Stimulated activated effector memory CD8-positive, alpha-beta T cell treated with anti-CD3 and anti-CD28 coated beads, Interleukin-12 subunit alpha, Interleukin-12 subunit beta, amount 100 ng/mL, for 72 hours (primary cell): Measurements from ENCODE around the gene CUX1.
A peak's percentile ranks its signal among the peaks of the same experiment; 100 is the strongest.

Experiments used
- ATAC-seq: fragments of 150-1000 bp; cut with Tn5 transposase; 2 replicates; pipeline ENCODE4 v1.10.0; 2021
- DNase-seq, 2 donors: peaks; one replicate each; pipeline ENCODE4 v3.0.0; 2021 to 2022; ENCODE audit warnings: low spot score in 2 of 2
- H3K27ac Mint-ChIP-seq: one replicate; pipeline ENCODE4 v1.8.0; 2022; ENCODE audit warnings: mild to moderate bottlenecking, mixed read lengths
- H3K36me3 Mint-ChIP-seq: one replicate; pipeline ENCODE4 v1.8.0; 2022; ENCODE audit warnings: mild to moderate bottlenecking, mixed read lengths
- H3K4me1 Mint-ChIP-seq: one replicate; pipeline ENCODE4 v1.8.0; 2022; ENCODE audit warnings: mixed read lengths
- H3K4me3 Mint-ChIP-seq: one replicate; pipeline ENCODE4 v1.8.0; 2022; ENCODE audit warnings: mild to moderate bottlenecking, mixed read lengths
- H3K9me3 Mint-ChIP-seq: one replicate; pipeline ENCODE4 v1.8.0; 2022; ENCODE audit warnings: mixed read lengths

Gene CUX1, protein sequence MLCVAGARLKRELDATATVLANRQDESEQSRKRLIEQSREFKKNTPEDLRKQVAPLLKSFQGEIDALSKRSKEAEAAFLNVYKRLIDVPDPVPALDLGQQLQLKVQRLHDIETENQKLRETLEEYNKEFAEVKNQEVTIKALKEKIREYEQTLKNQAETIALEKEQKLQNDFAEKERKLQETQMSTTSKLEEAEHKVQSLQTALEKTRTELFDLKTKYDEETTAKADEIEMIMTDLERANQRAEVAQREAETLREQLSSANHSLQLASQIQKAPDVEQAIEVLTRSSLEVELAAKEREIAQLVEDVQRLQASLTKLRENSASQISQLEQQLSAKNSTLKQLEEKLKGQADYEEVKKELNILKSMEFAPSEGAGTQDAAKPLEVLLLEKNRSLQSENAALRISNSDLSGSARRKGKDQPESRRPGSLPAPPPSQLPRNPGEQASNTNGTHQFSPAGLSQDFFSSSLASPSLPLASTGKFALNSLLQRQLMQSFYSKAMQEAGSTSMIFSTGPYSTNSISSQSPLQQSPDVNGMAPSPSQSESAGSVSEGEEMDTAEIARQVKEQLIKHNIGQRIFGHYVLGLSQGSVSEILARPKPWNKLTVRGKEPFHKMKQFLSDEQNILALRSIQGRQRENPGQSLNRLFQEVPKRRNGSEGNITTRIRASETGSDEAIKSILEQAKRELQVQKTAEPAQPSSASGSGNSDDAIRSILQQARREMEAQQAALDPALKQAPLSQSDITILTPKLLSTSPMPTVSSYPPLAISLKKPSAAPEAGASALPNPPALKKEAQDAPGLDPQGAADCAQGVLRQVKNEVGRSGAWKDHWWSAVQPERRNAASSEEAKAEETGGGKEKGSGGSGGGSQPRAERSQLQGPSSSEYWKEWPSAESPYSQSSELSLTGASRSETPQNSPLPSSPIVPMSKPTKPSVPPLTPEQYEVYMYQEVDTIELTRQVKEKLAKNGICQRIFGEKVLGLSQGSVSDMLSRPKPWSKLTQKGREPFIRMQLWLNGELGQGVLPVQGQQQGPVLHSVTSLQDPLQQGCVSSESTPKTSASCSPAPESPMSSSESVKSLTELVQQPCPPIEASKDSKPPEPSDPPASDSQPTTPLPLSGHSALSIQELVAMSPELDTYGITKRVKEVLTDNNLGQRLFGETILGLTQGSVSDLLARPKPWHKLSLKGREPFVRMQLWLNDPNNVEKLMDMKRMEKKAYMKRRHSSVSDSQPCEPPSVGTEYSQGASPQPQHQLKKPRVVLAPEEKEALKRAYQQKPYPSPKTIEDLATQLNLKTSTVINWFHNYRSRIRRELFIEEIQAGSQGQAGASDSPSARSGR (N-terminal part only)

DNA sequence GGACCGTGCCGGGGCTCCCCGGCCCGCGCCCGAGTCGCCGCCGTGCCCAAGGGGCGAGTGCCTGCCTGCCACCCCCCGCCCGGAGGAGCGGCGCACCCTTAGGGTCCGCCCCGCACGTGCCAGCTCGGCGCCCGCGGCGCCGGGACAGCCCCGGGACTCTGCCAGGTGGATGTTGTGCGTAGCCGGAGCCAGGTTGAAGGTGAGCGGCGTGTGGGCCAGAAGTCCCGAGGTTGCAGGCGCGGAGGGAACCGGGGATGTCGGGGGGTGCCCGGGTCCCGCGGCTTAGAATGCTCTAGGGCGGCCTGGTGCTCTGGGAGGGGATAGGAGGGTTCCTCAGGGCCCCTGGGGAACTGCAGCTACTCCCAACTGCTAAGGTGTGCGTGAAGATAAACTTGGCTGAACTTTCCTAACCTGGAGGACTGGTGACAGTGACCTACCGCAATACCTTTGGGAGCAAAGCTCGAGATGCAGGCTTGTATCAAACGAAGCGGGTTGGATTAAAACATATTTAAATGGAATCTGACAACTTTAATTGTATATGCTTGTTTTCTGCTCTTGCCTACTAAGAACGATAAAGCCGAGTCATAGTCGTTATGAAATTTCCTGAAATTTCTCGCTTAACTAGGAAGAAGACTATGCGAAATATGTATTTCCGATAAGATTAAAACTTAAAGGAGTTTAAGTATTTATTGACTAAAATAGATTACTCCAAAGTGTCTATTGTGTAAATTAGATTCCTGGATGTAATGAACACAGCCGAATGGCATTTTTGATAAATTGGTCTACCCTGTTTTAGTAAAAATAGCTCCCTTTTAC is at the start of gene CUX1:
CUX1 (plus strand) TSS at position 156 of the 816 bp plus-strand sequence; CDS start at position 170, 14 bp downstream.
- no peaks in the 10 kb centered on the region for H3K9me3 Mint-ChIP-seq
- DNase-seq: peak; percentile 7 to 52
- H3K4me1 Mint-ChIP-seq: peaks cover 6% of the 10 kb centered on the region
- H3K4me3 Mint-ChIP-seq: peak within 1 kb of the TSS; percentile 78
- H3K36me3 Mint-ChIP-seq: no peaks in the 10 kb centered on the region
- ATAC-seq: no peak
- H3K27ac Mint-ChIP-seq: no peak within 1 kb of the TSS

DNA sequence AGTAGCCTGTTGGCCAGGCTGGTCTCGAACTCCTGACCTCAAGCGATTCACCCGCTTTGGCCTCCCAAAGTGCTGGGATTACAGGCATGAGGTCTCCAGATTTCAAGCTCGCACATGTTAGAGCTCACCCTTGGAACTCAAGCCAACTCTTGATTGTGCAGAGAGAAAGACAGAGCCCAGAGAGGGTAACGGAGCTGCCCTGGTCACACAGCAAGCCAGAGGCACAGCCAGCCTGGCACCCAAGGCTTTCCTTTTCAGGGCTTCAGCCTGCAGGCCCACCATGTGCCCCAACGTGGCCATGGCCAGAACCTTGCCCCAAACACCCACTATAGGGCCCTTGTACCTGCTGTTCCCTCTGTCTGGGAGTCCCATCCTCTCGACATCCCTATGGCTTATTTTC is 49.1 kb upstream of the CUX1 start:
- Mint-ChIP-seq H3K9me3 (no peaks in the 10 kb centered on the region), H3K36me3 (no peaks in the 10 kb centered on the region), H3K4me1 (no peaks in the 10 kb centered on the region), H3K4me3 (no peak overlapping the region), H3K27ac (no peak overlapping the region)
- ATAC-seq (no peak), DNase-seq (no peak)

DNA sequence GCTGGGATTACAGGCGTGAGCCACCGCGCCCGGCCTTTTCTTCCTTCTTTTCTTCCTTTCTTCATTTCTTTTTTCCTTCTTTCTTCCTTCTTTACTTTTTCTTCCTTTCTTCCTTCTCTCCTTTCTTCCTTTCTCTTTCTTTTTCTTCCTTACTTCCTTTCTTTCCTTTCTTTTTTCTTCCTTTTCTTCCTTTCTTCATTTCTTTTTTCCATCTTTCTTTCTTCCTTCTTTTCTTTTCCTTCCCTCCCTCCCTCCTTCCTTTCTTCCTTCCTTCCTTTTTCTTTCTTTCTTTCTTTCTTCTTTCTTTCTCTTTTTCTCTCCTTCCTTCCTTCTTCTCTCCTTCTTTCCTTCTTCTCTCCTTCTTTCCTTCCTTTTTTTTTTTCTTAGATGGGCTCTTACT is 47.0 kb upstream of the CUX1 start:
- H3K36me3 Mint-ChIP-seq: no peaks in the 10 kb centered on the region
- H3K27ac Mint-ChIP-seq: peak overlapping the region; percentile 32
- H3K9me3 Mint-ChIP-seq: no peaks in the 10 kb centered on the region
- DNase-seq (no peak), ATAC-seq (no peak)
- no peaks in the 10 kb centered on the region for H3K4me1 Mint-ChIP-seq
- H3K4me3 Mint-ChIP-seq: no peak overlapping the region

DNA sequence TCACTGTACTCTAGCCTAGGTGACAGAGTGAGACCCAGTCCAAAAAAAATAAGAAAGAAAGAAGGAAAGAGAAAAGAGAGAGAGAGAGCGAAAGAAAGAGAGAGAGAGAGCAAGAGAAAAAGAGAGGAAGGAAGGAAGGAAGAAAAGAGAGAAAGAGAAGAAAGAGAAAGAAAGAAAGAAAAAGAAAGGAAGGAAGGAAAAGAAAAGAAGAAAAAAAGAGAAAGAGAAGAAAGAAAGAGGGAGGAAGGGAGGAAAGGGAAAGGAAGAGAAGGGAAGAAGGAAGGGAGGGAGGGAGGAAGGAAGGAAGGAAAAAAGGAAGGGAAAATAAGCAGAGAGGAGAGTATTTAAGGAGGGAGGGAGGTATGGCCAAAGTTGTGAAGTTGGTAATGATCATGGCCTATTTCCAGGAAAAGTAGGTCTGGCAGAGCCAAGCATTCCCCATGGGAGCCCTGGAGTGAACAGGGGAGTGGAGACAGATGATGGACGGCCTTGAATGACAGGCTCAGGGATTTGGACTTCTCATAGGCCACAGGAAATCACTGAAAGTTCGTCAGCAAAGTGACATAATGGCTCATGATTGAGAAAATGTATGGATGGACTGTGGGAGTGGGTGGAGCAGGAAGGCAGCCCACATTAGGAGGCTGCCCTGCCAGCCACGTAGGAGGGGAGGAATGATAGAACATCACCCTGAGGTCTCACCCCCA is 44.8 kb upstream of the CUX1 start:
- no peaks in the 10 kb centered on the region for H3K4me1 Mint-ChIP-seq
- no peak for DNase-seq
- no peak for ATAC-seq

DNA sequence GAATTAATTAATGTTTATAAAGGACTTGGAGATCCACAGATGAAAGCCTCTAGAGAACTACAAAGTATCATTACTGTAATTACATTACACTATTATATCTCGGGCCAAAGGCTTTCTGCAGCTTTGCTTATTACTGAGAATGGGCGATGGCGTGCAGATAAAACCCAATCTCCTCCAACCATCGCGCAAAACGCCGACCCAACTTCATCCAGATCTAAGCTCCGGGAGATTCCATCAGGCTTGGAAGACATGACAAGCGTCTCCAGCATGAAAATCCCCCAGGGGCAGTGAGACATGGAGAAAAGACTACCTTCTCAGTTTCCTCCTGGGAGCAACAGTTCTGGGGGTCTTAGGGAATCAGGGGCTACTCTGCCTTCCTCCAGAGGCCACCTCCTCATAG is 42.2 kb upstream of the CUX1 start:
- no peaks in the 10 kb centered on the region for H3K9me3 Mint-ChIP-seq
- no peak overlapping the region for H3K27ac Mint-ChIP-seq
- no peaks in the 10 kb centered on the region for H3K4me1 Mint-ChIP-seq
- ATAC-seq (no peak), DNase-seq (no peak)
- no peaks in the 10 kb centered on the region for H3K36me3 Mint-ChIP-seq
- no peak overlapping the region for H3K4me3 Mint-ChIP-seq

More for the DNA sequence above, 44.8 kb upstream of the CUX1 start:
- Mint-ChIP-seq H3K9me3 (no peaks in the 10 kb centered on the region), H3K27ac (no peak overlapping the region), H3K4me3 (no peak overlapping the region), H3K36me3 (no peaks in the 10 kb centered on the region)

DNA sequence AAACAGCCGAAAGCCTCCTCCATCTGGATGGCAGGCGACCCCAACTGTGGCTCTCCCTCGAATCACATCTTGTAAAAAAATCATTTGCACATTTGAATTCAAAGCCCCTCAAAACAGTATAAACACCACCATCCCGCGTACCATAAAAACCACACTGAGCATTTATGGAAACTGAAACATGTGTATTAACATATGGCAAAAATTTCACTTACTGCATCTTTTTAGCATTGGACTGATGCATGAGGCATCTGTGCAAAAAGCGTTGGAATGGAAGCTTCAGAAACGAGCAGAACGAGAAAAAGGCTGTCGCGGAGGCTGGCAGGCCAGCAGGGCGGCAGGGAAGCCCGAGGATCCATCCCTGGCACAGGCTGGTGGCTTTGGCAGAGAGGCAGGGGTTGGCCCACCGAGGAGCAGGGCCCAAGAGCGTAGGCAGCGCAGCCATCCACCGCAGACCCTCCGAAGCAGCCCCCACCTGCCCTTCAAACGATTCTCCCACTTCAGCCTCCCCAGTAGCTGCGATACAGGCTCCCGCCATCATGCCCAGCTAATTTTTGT is 39.3 kb upstream of the CUX1 start:
- Mint-ChIP-seq H3K9me3 (no peaks in the 10 kb centered on the region), H3K4me3 (no peak overlapping the region), H3K27ac (peak overlapping the region; percentile 18), H3K36me3 (no peaks in the 10 kb centered on the region), H3K4me1 (no peaks in the 10 kb centered on the region)
- no peak for DNase-seq
- no peak for ATAC-seq

DNA sequence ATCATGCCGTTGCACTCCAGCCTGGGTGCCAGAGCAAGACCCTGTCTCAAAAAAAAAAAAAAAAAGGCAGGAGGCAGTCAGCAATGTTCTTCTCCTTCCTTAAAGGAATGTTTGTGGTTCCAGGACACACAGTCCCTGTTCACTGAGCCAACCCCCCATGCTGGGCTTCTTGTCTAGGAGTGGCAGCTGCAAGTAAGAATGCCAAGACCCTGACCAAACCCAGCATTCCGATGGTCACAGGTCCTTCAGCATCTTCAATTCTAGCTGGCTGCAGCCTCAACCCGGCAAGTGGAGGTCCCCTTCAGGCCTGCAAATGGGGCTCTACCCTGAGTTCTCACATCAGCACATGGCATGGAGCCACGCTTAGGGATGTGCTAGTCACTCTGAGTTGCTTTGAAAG is 38.2 kb upstream of the CUX1 start:
- no peaks in the 10 kb centered on the region for H3K4me1 Mint-ChIP-seq
- no peaks in the 10 kb centered on the region for H3K36me3 Mint-ChIP-seq
- H3K27ac Mint-ChIP-seq: no peak overlapping the region
- no peaks in the 10 kb centered on the region for H3K9me3 Mint-ChIP-seq
- H3K4me3 Mint-ChIP-seq: no peak overlapping the region
- ATAC-seq (no peak), DNase-seq (no peak)

DNA sequence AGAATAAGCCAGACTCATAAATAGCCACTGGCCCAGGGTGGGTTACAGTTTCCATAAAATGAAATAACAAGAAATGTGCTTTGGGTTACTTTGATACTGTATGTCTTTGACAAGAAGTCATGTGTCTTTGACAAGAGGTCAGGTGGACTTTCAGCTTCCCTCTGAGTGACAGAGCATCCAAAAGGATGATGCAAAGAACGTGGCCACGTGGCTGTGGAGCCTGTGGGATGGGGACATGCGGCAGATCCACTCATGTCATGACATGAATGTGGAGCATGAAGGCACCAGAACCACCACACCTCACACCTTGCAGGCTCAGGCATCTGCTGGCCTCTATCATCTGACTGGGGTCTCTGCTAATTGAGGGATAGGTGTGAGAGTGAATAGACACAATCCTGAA is 37.1 kb upstream of the CUX1 start:
- H3K27ac Mint-ChIP-seq: no peak overlapping the region
- no peaks in the 10 kb centered on the region for H3K36me3 Mint-ChIP-seq
- no peak overlapping the region for H3K4me3 Mint-ChIP-seq
- no peak for DNase-seq
- H3K4me1 Mint-ChIP-seq: no peaks in the 10 kb centered on the region
- no peaks in the 10 kb centered on the region for H3K9me3 Mint-ChIP-seq
- no peak for ATAC-seq

DNA sequence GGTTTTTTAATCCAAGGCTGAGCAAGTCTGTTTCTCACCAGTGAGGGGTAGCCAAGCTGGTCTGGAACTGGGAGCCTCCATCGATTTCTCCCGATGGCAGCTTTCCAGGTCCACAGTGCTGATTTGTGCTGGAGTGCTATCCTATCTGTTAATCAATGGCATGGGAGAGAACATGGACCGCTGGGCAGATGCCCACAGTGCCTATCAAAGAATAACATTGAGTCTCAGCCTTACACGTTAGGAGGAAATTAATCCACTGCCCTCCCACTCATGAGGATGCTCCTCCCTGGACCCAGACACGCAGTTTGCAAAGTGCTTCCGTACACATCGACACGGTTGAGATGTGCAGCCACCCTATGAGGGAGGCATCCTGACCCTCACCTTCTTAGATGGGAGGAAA is 36.0 kb upstream of the CUX1 start:
- no peak for ATAC-seq
- no peak overlapping the region for H3K4me3 Mint-ChIP-seq
- no peak for DNase-seq
- no peaks in the 10 kb centered on the region for H3K4me1 Mint-ChIP-seq
- no peaks in the 10 kb centered on the region for H3K9me3 Mint-ChIP-seq
- H3K27ac Mint-ChIP-seq: no peak overlapping the region
- H3K36me3 Mint-ChIP-seq: no peaks in the 10 kb centered on the region

DNA sequence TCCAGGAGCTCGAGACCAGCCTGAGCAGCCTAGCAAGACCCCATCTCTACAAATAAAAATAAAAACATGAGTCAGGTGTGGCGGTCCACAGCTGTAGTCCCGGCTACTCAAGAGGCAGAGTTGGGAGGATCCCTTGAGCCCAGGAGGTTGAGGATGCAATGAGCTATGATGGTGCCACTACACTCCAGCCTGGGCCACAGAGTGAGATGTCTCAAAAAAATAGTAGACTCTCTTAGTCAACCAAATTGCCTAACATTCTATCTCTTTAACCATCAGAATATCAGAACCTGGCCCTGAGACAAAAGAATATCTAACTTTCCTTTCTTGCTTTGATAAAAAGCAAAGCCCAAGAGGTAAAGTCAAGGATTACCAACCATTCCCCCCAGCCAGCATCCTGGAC is 35.0 kb upstream of the CUX1 start:
- Mint-ChIP-seq H3K36me3 (no peaks in the 10 kb centered on the region), H3K4me1 (no peaks in the 10 kb centered on the region), H3K4me3 (no peak overlapping the region), H3K9me3 (no peaks in the 10 kb centered on the region), H3K27ac (no peak overlapping the region)
- no peak for ATAC-seq
- DNase-seq: no peak

DNA sequence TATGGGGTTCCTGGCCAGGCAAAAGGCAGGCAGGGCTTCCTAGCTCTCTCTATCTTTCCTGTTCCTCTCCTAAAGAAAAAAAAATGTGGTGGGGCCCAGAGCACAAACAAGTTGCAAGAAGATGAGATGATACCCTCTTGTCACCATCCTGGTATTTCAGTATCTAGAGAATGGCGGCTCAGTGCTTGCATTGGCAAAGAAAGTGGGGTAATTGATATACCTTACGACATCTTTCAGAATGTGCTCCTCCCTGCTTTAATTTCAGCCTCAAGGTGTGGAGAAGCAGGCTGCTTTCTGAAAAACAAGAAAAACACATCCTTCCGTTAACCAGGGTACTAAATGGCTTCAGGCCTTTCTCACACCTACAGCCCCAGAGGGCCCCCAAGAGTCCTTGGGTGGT is 34.5 kb upstream of the CUX1 start:
- H3K27ac Mint-ChIP-seq: no peak overlapping the region
- H3K4me1 Mint-ChIP-seq: no peaks in the 10 kb centered on the region
- H3K36me3 Mint-ChIP-seq: no peaks in the 10 kb centered on the region
- DNase-seq (no peak), ATAC-seq (no peak)
- no peaks in the 10 kb centered on the region for H3K9me3 Mint-ChIP-seq
- no peak overlapping the region for H3K4me3 Mint-ChIP-seq

DNA sequence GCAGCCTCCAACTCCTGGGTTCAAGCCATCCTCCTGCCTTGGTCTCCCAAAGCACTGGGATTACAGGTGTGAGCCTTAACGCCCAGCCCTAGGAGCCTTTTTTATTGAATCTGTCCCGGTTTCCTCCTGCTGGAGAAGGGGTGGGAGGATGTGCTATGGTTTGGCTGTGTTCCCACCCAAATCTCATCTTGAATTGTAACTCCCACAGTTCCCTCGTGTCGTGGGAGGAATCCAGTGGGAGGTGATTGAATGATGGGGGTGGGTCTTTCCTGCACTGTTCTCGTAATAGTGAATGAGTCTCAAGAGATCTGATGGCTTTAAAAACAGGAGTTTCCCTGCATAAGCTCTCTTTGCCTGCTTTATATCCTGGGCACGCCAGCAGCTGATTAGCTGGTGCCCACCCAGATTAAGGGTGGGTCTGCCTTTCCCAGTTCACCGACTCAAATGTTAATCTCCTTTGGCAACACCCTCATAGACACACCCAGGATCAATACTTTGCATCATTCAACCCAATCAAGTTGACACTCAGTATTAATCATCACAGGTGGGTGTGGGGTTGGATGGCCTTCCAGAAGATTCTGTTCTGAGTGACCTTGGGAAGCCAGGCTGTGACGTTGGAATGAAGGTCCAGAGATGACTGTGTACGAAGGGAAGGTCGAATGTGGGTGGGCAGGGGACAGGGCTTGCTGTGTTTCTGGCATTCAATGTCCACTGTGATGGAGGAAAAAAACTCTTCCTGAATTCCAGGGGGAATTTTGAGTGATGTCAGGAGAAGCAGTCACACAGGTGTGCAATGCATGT is 33.8 kb upstream of the CUX1 start:
- Mint-ChIP-seq H3K4me3 (no peak overlapping the region), H3K4me1 (no peaks in the 10 kb centered on the region), H3K36me3 (no peaks in the 10 kb centered on the region), H3K9me3 (no peaks in the 10 kb centered on the region), H3K27ac (no peak overlapping the region)
- no peak for DNase-seq
- ATAC-seq: no peak
